Measurements from ENCODE around the gene CCL2.

DNA sequence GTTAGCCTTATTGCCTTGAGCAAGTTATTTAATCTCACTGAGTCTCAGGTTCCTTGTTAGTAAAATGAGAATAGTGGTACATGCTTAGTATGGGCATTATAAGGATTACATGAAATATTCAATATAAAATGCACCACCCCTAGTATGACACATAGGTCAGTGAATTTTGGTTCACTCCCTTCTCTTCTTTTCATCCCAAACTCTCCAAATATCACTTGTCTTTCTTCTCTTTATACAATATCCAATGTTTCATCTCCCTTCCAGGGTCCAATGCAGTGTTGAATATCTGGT, 28.4 kb upstream of the CCL2 start:
- TF ChIP-seq POLR2AphosphoS5 (IDR thresholded peaks at IDR 0.05; ENCODE audit: low read depth, low read length) (no peak), TAF1 (IDR thresholded peaks at IDR 0.05; ENCODE audit: borderline replicate concordance, insufficient read depth, low read length) (no peak), SIN3A (IDR thresholded peaks at IDR 0.05; ENCODE audit: borderline replicate concordance, insufficient read depth, low read length) (no peak)
